ENCODE results near the gene CAPN9.
"Not testable (repeated sequence)": the region's sequence is repeated elsewhere in the genome, so short reads cannot be mapped to it uniquely, and the experiment has no call there.

The CAPN9 gene

GRCh38 chr1:230822092-230822581 lies 74.9 kb downstream of the CAPN9 start:
- DNase-seq (ENCODE audit: low read depth in 2 of 2) = no peak

- no peak for DNase-seq (ENCODE audit: low read depth in 2 of 2)
Measured at GRCh38 chr1:230823426-230823825, 76.2 kb downstream of the CAPN9 start.

- DNase-seq (ENCODE audit: low read depth in 2 of 2) = no peak
Measured at GRCh38 chr1:230823931-230824381, 76.8 kb downstream of the CAPN9 start.

- DNase-seq (ENCODE audit: low read depth in 2 of 2) = no peak
Measured at GRCh38 chr1:230824551-230824918, 77.3 kb downstream of the CAPN9 start.

GRCh38 chr1:230824919-230825721 lies 77.9 kb downstream of the CAPN9 start:
- no peak for DNase-seq (ENCODE audit: low read depth in 2 of 2)

GRCh38 chr1:230825761-230826160 lies 78.6 kb downstream of the CAPN9 start:
- DNase-seq (ENCODE audit: low read depth in 2 of 2) = no peak

GRCh38 chr1:230826166-230826875 lies 79.1 kb downstream of the CAPN9 start:
- DNase-seq (ENCODE audit: low read depth in 2 of 2) = no peak

GRCh38 chr1:230827081-230827681 lies 80.0 kb downstream of the CAPN9 start:
- no peak for DNase-seq (ENCODE audit: low read depth in 2 of 2)

- no peak for DNase-seq (ENCODE audit: low read depth in 2 of 2)
Measured at GRCh38 chr1:230827801-230828200, 80.6 kb downstream of the CAPN9 start.

GRCh38 chr1:230828421-230828820 lies 81.2 kb downstream of the CAPN9 start:
- DNase-seq (ENCODE audit: low read depth in 2 of 2) = no peak

GRCh38 chr1:230831771-230832170 lies 84.6 kb downstream of the CAPN9 start:
- DNase-seq (ENCODE audit: low read depth in 2 of 2) = no peak

- no peak for DNase-seq (ENCODE audit: low read depth in 2 of 2)
Measured at GRCh38 chr1:230832476-230832875, 85.3 kb downstream of the CAPN9 start.

- no peak for DNase-seq (ENCODE audit: low read depth in 2 of 2)
Measured at GRCh38 chr1:230833511-230833910, 86.3 kb downstream of the CAPN9 start.

GRCh38 chr1:230834292-230834691 lies 87.1 kb downstream of the CAPN9 start:
- DNase-seq (ENCODE audit: low read depth in 2 of 2) = no peak

GRCh38 chr1:230836347-230836746 lies 89.2 kb downstream of the CAPN9 start:
- no peak for DNase-seq (ENCODE audit: low read depth in 2 of 2)

- no peak for DNase-seq (ENCODE audit: low read depth in 2 of 2)
Measured at GRCh38 chr1:230836793-230837192, 89.6 kb downstream of the CAPN9 start.

- no peak for DNase-seq (ENCODE audit: low read depth in 2 of 2)
Measured at GRCh38 chr1:230839173-230839572, 92.0 kb downstream of the CAPN9 start.

GRCh38 chr1:230842801-230843200 lies 95.6 kb downstream of the CAPN9 start:
- no peak for DNase-seq (ENCODE audit: low read depth in 2 of 2)

- no peak for DNase-seq (ENCODE audit: low read depth in 2 of 2)
Measured at GRCh38 chr1:230843503-230844309, 96.5 kb downstream of the CAPN9 start.

- DNase-seq (ENCODE audit: low read depth in 2 of 2) = no peak
Measured at GRCh38 chr1:230844561-230844960, 97.4 kb downstream of the CAPN9 start.

GRCh38 chr1:230845184-230845583 lies 98.0 kb downstream of the CAPN9 start:
- DNase-seq (ENCODE audit: low read depth in 2 of 2) = not testable (repeated sequence)

GRCh38 chr1:230848235-230848634 lies 101.0 kb downstream of the CAPN9 start:
- DNase-seq (ENCODE audit: low read depth in 2 of 2) = no peak

All from stimulated activated CD8-positive, alpha-beta memory T cell treated with anti-CD3 and anti-CD28 coated beads, Interleukin-7, amount 100 ng/mL, for 1 hour (primary cell).